ENCODE results near the gene TULP1. TPM values are rescaled to one million over a fixed set of nuclear protein-coding genes. Genes with fewer than 3 reads are reported as not detected.

Gene TULP1
- not detected in 5 replicates for total RNA-seq (2022; extraction: Qiagen RNA extraction; ENCODE audit: low read depth)

GRCh38 chr6:35512740-35513139 lies at the start of gene TULP1:
TSS of gene TULP1 (minus strand) at chr6:35512896. CDS start at chr6:35512858, 38 bp downstream.

GRCh38 chr6:35496841-35497570 lies 15.7 kb downstream of the TULP1 start, which contains the start of gene TEAD3:
TSS of gene TEAD3 (minus strand) at chr6:35497079.

GRCh38 chr6:35468181-35468979 lies 44.3 kb downstream of the TULP1 start, which contains the start of gene RPL10A:
TSS of gene RPL10A (plus strand) at chr6:35468401. CDS start at chr6:35468435, 34 bp downstream.

GRCh38 chr6:35452183-35453090 lies 60.3 kb downstream of the TULP1 start, which contains the start of gene FANCE:
TSS of gene FANCE (plus strand) at chr6:35452338. CDS start at chr6:35452546, 208 bp downstream.

Other genes starting within 250 kb of the TULP1 start
- 0.03 to 0.30 TPM (median 0.08 TPM) in 3 of 5 replicates, not detected in the others for gene DEF6, start 215.1 kb downstream of the TULP1 start, total RNA-seq (2022; extraction: Qiagen RNA extraction; ENCODE audit: low read depth)
- gene PPARD, start 170.3 kb downstream of the TULP1 start, total RNA-seq (2022; extraction: Qiagen RNA extraction; ENCODE audit: low read depth), result 5.0 to 7.0 TPM (median 5.9 TPM) in 5 replicates
- 2.5 to 3.3 TPM (median 3.0 TPM) in 5 replicates for gene FANCE, start 60.6 kb downstream of the TULP1 start, total RNA-seq (2022; extraction: Qiagen RNA extraction; ENCODE audit: low read depth)
- gene RPL10A, start 44.5 kb downstream of the TULP1 start, total RNA-seq (2022; extraction: Qiagen RNA extraction; ENCODE audit: low read depth), result 1,465 to 1,587 TPM (median 1,503 TPM) in 5 replicates
- 4.2 to 6.2 TPM (median 5.7 TPM) in 5 replicates for gene TEAD3, start 15.8 kb downstream of the TULP1 start, total RNA-seq (2022; extraction: Qiagen RNA extraction; ENCODE audit: low read depth)
- 9.2 to 11.2 TPM (median 10.6 TPM) in 5 replicates for gene FKBP5, start 176.0 kb upstream of the TULP1 start, total RNA-seq (2022; extraction: Qiagen RNA extraction; ENCODE audit: low read depth)
- gene ARMC12, start 224.1 kb upstream of the TULP1 start, total RNA-seq (2022; extraction: Qiagen RNA extraction; ENCODE audit: low read depth), result 0.18 to 0.40 TPM (median 0.24 TPM) in 5 replicates